Upper lobe of left lung (tissue), 6 donors: ENCODE data around the gene LCOR. TPM values are rescaled to one million over a fixed set of nuclear protein-coding genes. Genes with fewer than 3 reads are reported as not detected.

Experiments
- ATAC-seq, 2 donors: fragments of 200-7000 bp; cut with Tn5 transposase; one replicate each; pipeline ENCODE4 v1.9.1; 2022; ENCODE audit warnings: mild to moderate bottlenecking in 2 of 2, moderate library complexity in 2 of 2; ENCODE audit not compliant: low FRiP score in 2 of 2
- DNase-seq, 2 donors: peaks; one replicate each; pipeline ENCODE4 v3.0.0-alpha.2; 2019 to 2020
- H3K27ac ChIP-seq, 4 donors: fragments of 200-600 bp; sonication (generic); one replicate each; pipeline ENCODE4 v1.5.1; 2016 to 2019
- H3K27me3 ChIP-seq, 4 donors: fragments of 200-600 bp; sonication (generic); one replicate each; pipeline ENCODE4 v1.5.1; 2017 to 2019
- H3K36me3 ChIP-seq, 4 donors: fragments of 200-600 bp; sonication (generic); one replicate each; pipeline ENCODE4 v1.5.1; 2016 to 2019
- H3K4me1 ChIP-seq, 4 donors: fragments of 200-600 bp; sonication (generic); one replicate each; pipeline ENCODE4 v1.5.1; 2018 to 2019
- H3K4me3 ChIP-seq, 4 donors: fragments of 200-600 bp; sonication (generic); one replicate each; pipeline ENCODE4 v1.5.1; 2017 to 2019; ENCODE audit warnings: mild to moderate bottlenecking in 2 of 4, moderate library complexity in 1 of 4
- H3K9me3 ChIP-seq, 4 donors: fragments of 200-600 bp; sonication (generic); one replicate each; pipeline ENCODE4 v1.5.1; 2018 to 2019
- CTCF ChIP-seq, 6 experiments: fragments of 450-650 bp in 4 of 6; fragments of 200-600 bp in 2 of 6; sonication (generic) in 2 of 6; IDR thresholded peaks; one replicate each; pipeline ENCODE4 v1.5.1; 2016 to 2019; ENCODE audit warnings: antibody characterized with exemption in 6 of 6
- EP300 ChIP-seq, 4 donors: sonication (generic); formaldehyde crosslinking; IDR thresholded peaks; one replicate each; pipeline ENCODE4 v1.5.1; 2017; ENCODE audit warnings: antibody characterized with exemption in 4 of 4, control low read depth in 2 of 4
- POLR2A ChIP-seq, 4 donors: fragments of 450-650 bp; IDR thresholded peaks; one replicate each; pipeline ENCODE4 v1.5.1; 2016 to 2017; ENCODE audit warnings: antibody characterized with exemption in 4 of 4, mild to moderate bottlenecking in 2 of 4
- POLR2AphosphoS5 ChIP-seq, 2 donors: sonication (generic); formaldehyde crosslinking; IDR thresholded peaks; one replicate each; pipeline ENCODE4 v1.5.1; 2017; ENCODE audit warnings: antibody characterized with exemption in 2 of 2
- WGBS, 2 donors: methylation state at CpG; one replicate each; pipeline ENCODE4 v1.1.5; 2017 to 2018; 5-methylcytosine and 5-hydroxymethylcytosine counted together
- total RNA-seq, 6 donors: library from RNA; depleted of rRNA in 4 of 6; stranded (reverse); fragments of >200 nt in 4 of 6; gene quantifications; one replicate each; pipeline versions ENCODE4 v1.1.0 to v1.2.1, GENCODE V29; 2016 to 2021
- donor health status: DM: no; HTN: no; CAD: no; lungs with moderate emphysema.
- donor health status: DM: no; HTN: yes; CAD: no; lungs with severe emphysema.

LCOR gene
- total RNA-seq, 6 donors from 2014 or later = 18.6 to 54.7 (median 28.0) TPM

GRCh38 chr10:96984541-96985131 is 152.5 kb downstream of the LCOR start:
- Histone ChIP-seq H3K27me3 (no peaks in the 10 kb centered on the region), H3K27ac (no peak overlapping the region), H3K36me3 (peaks cover 9 to 20% (median 16%) of the 10 kb centered on the region in 4 donors), H3K9me3 (no peaks in the 10 kb centered on the region), H3K4me1 (no peaks in the 10 kb centered on the region), H3K4me3 (no peak overlapping the region)
- no peak for DNase-seq
- 56 to 61% methylated on average over 14 of the region's 14 CpGs for WGBS, 2 donors
- TF ChIP-seq POLR2A (IDR thresholded peaks at IDR 0.05) = no peak
- no peak for TF ChIP-seq EP300 (IDR thresholded peaks at IDR 0.05)
- no peak for TF ChIP-seq POLR2AphosphoS5 (IDR thresholded peaks at IDR 0.05)
- TF ChIP-seq CTCF (IDR thresholded peaks at IDR 0.05) = no peak
- peak in 1 of 2 donors; percentile 19 for ATAC-seq

GRCh38 chr10:96986200-96986856 is 154.2 kb downstream of the LCOR start:
- H3K4me1 ChIP-seq = no peaks in the 10 kb centered on the region

DNA sequence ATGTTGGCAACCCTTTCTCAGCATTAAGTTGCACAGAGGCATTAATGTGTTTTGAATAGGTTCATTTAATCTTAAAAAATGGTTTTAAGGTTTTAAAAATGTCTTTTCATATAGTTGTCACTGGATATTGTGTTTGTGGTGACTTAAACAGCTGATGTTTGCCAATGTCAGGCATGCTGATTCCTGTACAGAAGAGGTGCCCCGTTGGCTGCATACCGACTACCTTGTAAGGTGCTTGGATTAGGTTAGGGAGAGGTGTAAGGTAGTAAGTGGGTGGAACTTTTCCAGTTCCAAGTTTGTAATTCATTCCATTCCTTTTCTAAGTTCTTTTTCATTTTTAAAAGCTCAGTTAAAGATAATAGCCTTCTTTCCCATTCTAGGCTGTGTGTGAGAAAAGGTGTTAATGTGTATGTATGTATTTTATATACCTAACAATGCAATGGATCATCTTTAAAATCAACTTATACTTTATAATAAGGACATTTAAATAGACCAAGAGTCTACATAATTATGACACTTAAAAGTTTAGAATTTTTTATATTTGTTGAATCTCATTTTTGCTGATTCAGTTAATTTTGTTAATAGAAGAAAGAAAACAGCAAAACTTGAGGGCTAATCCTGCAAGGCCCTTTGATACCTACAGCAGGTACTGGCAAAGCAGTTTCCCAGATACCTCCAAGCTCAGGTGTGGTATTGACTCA is 155.2 kb downstream of the LCOR start:
- Histone ChIP-seq H3K27me3 (no peaks in the 10 kb centered on the region), H3K4me1 (no peaks in the 10 kb centered on the region), H3K9me3 (no peaks in the 10 kb centered on the region), H3K27ac (no peak overlapping the region), H3K36me3 (peaks cover 0 to 3% (median 2%) of the 10 kb centered on the region in 4 donors), H3K4me3 (no peak overlapping the region)
- DNase-seq (no peak), ATAC-seq (no peak)
- TF ChIP-seq CTCF (IDR thresholded peaks at IDR 0.05) (no peak), EP300 (IDR thresholded peaks at IDR 0.05) (no peak), POLR2AphosphoS5 (IDR thresholded peaks at IDR 0.05) (no peak), POLR2A (IDR thresholded peaks at IDR 0.05) (no peak)
- 75 to 79% methylated on average over 2 of the region's 2 CpGs for WGBS, 2 donors

More at GRCh38 chr10:96986200-96986856, 154.2 kb downstream of the LCOR start:
- Histone ChIP-seq H3K9me3 (no peaks in the 10 kb centered on the region), H3K27ac (no peak overlapping the region), H3K4me3 (no peak overlapping the region), H3K36me3 (peaks cover 5 to 12% (median 9%) of the 10 kb centered on the region in 4 donors), H3K27me3 (no peaks in the 10 kb centered on the region)
- 95 to 96% methylated on average over 6 of the region's 6 CpGs for WGBS, 2 donors
- ATAC-seq (no peak), DNase-seq (no peak)
- TF ChIP-seq CTCF (IDR thresholded peaks at IDR 0.05) = no peak
- no peak for TF ChIP-seq POLR2A (IDR thresholded peaks at IDR 0.05)
- no peak for TF ChIP-seq EP300 (IDR thresholded peaks at IDR 0.05)
- TF ChIP-seq POLR2AphosphoS5 (IDR thresholded peaks at IDR 0.05) = no peak

- H3K4me1 ChIP-seq = no peaks in the 10 kb centered on the region
- TF ChIP-seq CTCF (IDR thresholded peaks at IDR 0.05) = no peak
- no peak for TF ChIP-seq POLR2A (IDR thresholded peaks at IDR 0.05)
- no peak for TF ChIP-seq EP300 (IDR thresholded peaks at IDR 0.05)
- no peak for TF ChIP-seq POLR2AphosphoS5 (IDR thresholded peaks at IDR 0.05)
- no peak overlapping the region for H3K27ac ChIP-seq
These were observed 155.7 kb downstream of the LCOR start for GRCh38 chr10:96987842-96988175.

More at GRCh38 chr10:96987842-96988175, 155.7 kb downstream of the LCOR start:
- ATAC-seq (no peak), DNase-seq (no peak)
- WGBS, 2 donors = 97 to 100% methylated on average over 1 to 3 of the region's 3 CpGs
- H3K4me3 ChIP-seq = no peak overlapping the region
- H3K9me3 ChIP-seq = no peaks in the 10 kb centered on the region
- no peaks in the 10 kb centered on the region for H3K36me3 ChIP-seq
- no peaks in the 10 kb centered on the region for H3K27me3 ChIP-seq
